ENCODE results near the gene NBPF4.
"Not testable (repeated sequence)": the region's sequence is repeated elsewhere in the genome, so short reads cannot be mapped to it uniquely, and the experiment has no call there.

- TF ChIP-seq, protein P1, sequence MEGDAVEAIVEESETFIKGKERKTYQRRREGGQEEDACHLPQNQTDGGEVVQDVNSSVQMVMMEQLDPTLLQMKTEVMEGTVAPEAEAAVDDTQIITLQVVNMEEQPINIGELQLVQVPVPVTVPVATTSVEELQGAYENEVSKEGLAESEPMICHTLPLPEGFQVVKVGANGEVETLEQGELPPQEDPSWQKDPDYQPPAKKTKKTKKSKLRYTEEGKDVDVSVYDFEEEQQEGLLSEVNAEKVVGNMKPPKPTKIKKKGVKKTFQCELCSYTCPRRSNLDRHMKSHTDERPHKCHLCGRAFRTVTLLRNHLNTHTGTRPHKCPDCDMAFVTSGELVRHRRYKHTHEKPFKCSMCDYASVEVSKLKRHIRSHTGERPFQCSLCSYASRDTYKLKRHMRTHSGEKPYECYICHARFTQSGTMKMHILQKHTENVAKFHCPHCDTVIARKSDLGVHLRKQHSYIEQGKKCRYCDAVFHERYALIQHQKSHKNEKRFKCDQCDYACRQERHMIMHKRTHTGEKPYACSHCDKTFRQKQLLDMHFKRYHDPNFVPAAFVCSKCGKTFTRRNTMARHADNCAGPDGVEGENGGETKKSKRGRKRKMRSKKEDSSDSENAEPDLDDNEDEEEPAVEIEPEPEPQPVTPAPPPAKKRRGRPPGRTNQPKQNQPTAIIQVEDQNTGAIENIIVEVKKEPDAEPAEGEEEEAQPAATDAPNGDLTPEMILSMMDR (conservative IDR thresholded peaks at IDR 0.05) = not testable (repeated sequence)
- TF ChIP-seq ZFX (IDR thresholded peaks at IDR 0.05) = not testable (repeated sequence)
These were observed 18.1 kb upstream of the NBPF4 start for GRCh38 chr1:108261967-108262366.
